ENCODE results near the gene OLA1. TPM values are rescaled to one million over a fixed set of nuclear protein-coding genes. Genes with fewer than 3 reads are reported as not detected.

Gene OLA1
- total RNA-seq, 4 donors from 2014 or later, result 75.4 to 111 (median 92.8) TPM

GRCh38 chr2:174054926-174055325 lies 193.4 kb downstream of the OLA1 start:
- no peak for TF ChIP-seq POLR2A (IDR thresholded peaks at IDR 0.05)
- TF ChIP-seq, protein P1, sequence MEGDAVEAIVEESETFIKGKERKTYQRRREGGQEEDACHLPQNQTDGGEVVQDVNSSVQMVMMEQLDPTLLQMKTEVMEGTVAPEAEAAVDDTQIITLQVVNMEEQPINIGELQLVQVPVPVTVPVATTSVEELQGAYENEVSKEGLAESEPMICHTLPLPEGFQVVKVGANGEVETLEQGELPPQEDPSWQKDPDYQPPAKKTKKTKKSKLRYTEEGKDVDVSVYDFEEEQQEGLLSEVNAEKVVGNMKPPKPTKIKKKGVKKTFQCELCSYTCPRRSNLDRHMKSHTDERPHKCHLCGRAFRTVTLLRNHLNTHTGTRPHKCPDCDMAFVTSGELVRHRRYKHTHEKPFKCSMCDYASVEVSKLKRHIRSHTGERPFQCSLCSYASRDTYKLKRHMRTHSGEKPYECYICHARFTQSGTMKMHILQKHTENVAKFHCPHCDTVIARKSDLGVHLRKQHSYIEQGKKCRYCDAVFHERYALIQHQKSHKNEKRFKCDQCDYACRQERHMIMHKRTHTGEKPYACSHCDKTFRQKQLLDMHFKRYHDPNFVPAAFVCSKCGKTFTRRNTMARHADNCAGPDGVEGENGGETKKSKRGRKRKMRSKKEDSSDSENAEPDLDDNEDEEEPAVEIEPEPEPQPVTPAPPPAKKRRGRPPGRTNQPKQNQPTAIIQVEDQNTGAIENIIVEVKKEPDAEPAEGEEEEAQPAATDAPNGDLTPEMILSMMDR (IDR thresholded peaks at IDR 0.05 in 4 of 5, conservative IDR thresholded peaks at IDR 0.05 in 1 of 5), result no peak
- no peak for DNase-seq
- Histone ChIP-seq H3K27ac (no peak overlapping the region), H3K4me3 (no peak overlapping the region), H3K27me3 (no peaks in the 10 kb centered on the region), H3K4me1 (no peaks in the 10 kb centered on the region), H3K9me3 (no peaks in the 10 kb centered on the region), H3K36me3 (no peaks in the 10 kb centered on the region)
- in situ Hi-C loops (cut with MboI; ENCODE audit: low sequenced_read_pairs in 4 of 4) (loop anchor here in 3 of 4 donors (25.0 kb wide), 1 partner anchor 643 kb away; no protein-coding TSS in a partner anchor), intact Hi-C loops (cut with DNase I; ENCODE audit: low total_unique reads) (no loop called here)
- no peak for ATAC-seq

GRCh38 chr2:174053355-174054151 lies 194.8 kb downstream of the OLA1 start:
- ATAC-seq, result no peak
- Histone ChIP-seq H3K4me1 (no peaks in the 10 kb centered on the region), H3K27ac (no peak overlapping the region), H3K36me3 (no peaks in the 10 kb centered on the region), H3K27me3 (no peaks in the 10 kb centered on the region), H3K9me3 (no peaks in the 10 kb centered on the region), H3K4me3 (no peak overlapping the region)
- TF ChIP-seq, protein P1 (IDR thresholded peaks at IDR 0.05 in 4 of 5, conservative IDR thresholded peaks at IDR 0.05 in 1 of 5), result no peak
- no peak for TF ChIP-seq POLR2A (IDR thresholded peaks at IDR 0.05)
- in situ Hi-C loops (cut with MboI; ENCODE audit: low sequenced_read_pairs in 4 of 4), result loop anchor here in 3 of 4 donors (25.0 kb wide), 1 partner anchor 641 kb away; no protein-coding TSS in a partner anchor
- no peak for DNase-seq
- intact Hi-C loops (cut with DNase I; ENCODE audit: low total_unique reads), result no loop called here

GRCh38 chr2:174052584-174052976 lies 195.8 kb downstream of the OLA1 start:
- H3K4me1 ChIP-seq, result no peaks in the 10 kb centered on the region
- H3K9me3 ChIP-seq, result no peaks in the 10 kb centered on the region
- intact Hi-C loops (cut with DNase I; ENCODE audit: low total_unique reads), result no loop called here
- DNase-seq (no peak), ATAC-seq (no peak)
- no peaks in the 10 kb centered on the region for H3K36me3 ChIP-seq
- in situ Hi-C loops (cut with MboI; ENCODE audit: low sequenced_read_pairs in 4 of 4), result loop anchor here in 3 of 4 donors (25.0 kb wide), 1 partner anchor 640 kb away; no protein-coding TSS in a partner anchor
- H3K4me3 ChIP-seq, result no peak overlapping the region
- no peak overlapping the region for H3K27ac ChIP-seq
- H3K27me3 ChIP-seq, result no peaks in the 10 kb centered on the region
- TF ChIP-seq, protein P1 (IDR thresholded peaks at IDR 0.05 in 4 of 5, conservative IDR thresholded peaks at IDR 0.05 in 1 of 5), result no peak
- no peak for TF ChIP-seq POLR2A (IDR thresholded peaks at IDR 0.05)

DNA sequence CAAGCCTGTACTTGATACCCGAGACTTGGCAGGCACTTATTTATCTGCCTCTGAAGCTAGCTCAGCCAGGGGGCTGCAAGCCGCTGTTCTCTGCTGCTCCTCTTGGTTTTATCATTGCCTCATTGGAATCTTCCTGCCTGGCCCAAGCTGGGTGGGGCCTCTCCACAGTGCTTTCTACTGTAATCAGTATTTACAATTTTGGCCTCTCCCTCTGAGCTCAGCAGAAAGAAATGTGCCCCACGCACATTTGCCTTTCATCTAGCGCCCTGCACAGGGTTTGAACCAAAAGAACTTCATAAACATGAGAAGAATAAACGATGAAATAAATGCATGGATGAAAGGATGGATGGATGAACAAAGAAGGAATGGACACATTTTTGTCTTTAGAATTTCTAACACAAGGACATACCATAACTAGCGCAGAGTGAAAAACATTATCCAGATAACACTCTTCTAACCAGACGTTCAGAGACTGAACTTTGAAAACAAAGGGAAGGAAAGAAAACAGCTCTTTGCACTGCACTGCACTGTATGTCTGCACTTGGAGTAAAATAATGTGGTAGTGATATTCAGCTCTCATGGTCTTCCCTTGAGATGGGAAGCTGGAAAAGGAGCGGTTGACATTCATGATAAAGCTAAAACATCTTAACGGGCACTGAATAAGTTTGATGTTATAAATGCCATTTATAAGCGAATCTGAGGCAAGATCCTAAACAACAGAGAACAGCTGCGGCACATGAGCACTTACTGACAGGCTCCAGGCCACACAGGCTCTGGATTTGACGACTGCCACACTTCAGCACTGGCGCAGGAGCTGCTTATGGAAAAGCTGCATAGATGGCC lies 196.4 kb downstream of the OLA1 start:
- intact Hi-C loops (cut with DNase I; ENCODE audit: low total_unique reads), result no loop called here
- ATAC-seq, result no peak

More for the DNA sequence above, 196.4 kb downstream of the OLA1 start:
- Histone ChIP-seq H3K27me3 (no peaks in the 10 kb centered on the region), H3K9me3 (no peaks in the 10 kb centered on the region), H3K27ac (no peak overlapping the region), H3K4me3 (no peak overlapping the region), H3K36me3 (no peaks in the 10 kb centered on the region), H3K4me1 (no peaks in the 10 kb centered on the region)
- TF ChIP-seq, protein P1 (IDR thresholded peaks at IDR 0.05 in 4 of 5, conservative IDR thresholded peaks at IDR 0.05 in 1 of 5), result no peak
- no peak for TF ChIP-seq POLR2A (IDR thresholded peaks at IDR 0.05)
- in situ Hi-C loops (cut with MboI; ENCODE audit: low sequenced_read_pairs in 4 of 4), result loop anchor here in 3 of 4 donors (25.0 kb wide), 1 partner anchor 640 kb away; no protein-coding TSS in a partner anchor
- no peak for DNase-seq
